ENCODE data around the gene DGKQ. TPM values are rescaled to one million over a fixed set of nuclear protein-coding genes. Genes with fewer than 3 reads are reported as not detected.

The DGKQ gene
- total RNA-seq, 4 donors from 2014 or later: 1.2 to 12.7 (median 10.1) TPM

GRCh38 chr4:955931-956381 lies 17.4 kb downstream of the DGKQ start:
- intact Hi-C loops (cut with DNase I; ENCODE audit: low total_unique reads): no loop called here
- H3K36me3 ChIP-seq: no peaks in the 10 kb centered on the region

GRCh38 chr4:955161-955921 lies 18.0 kb downstream of the DGKQ start:
- Histone ChIP-seq H3K27me3 (no peaks in the 10 kb centered on the region), H3K4me1 (no peaks in the 10 kb centered on the region), H3K36me3 (no peaks in the 10 kb centered on the region), H3K9me3 (no peaks in the 10 kb centered on the region), H3K27ac (no peak overlapping the region), H3K4me3 (no peak overlapping the region)
- no peak for DNase-seq
- TF ChIP-seq POLR2A (IDR thresholded peaks at IDR 0.05) (no peak), CTCF (IDR thresholded peaks at IDR 0.05) (no peak)
- intact Hi-C loops (cut with DNase I; ENCODE audit: low total_unique reads): no loop called here

More at GRCh38 chr4:955931-956381, 17.4 kb downstream of the DGKQ start:
- no peaks in the 10 kb centered on the region for H3K27me3 ChIP-seq
- no peak overlapping the region for H3K27ac ChIP-seq
- H3K4me3 ChIP-seq: no peak overlapping the region
- H3K4me1 ChIP-seq: no peaks in the 10 kb centered on the region
- TF ChIP-seq POLR2A (IDR thresholded peaks at IDR 0.05): no peak
- no peak for TF ChIP-seq CTCF (IDR thresholded peaks at IDR 0.05)
- peak in 1 of 2 donors; percentile 12 for DNase-seq
- no peaks in the 10 kb centered on the region for H3K9me3 ChIP-seq

GRCh38 chr4:954211-955020 lies 19.0 kb downstream of the DGKQ start:
- intact Hi-C loops (cut with DNase I; ENCODE audit: low total_unique reads): no loop called here
- H3K27me3 ChIP-seq: no peaks in the 10 kb centered on the region
- H3K9me3 ChIP-seq: no peaks in the 10 kb centered on the region
- no peaks in the 10 kb centered on the region for H3K4me1 ChIP-seq
- H3K4me3 ChIP-seq: no peak overlapping the region
- no peak overlapping the region for H3K27ac ChIP-seq
- no peak for DNase-seq
- TF ChIP-seq CTCF (IDR thresholded peaks at IDR 0.05) (no peak), POLR2A (IDR thresholded peaks at IDR 0.05) (no peak)
- no peaks in the 10 kb centered on the region for H3K36me3 ChIP-seq

GRCh38 chr4:953574-953915 lies 19.8 kb downstream of the DGKQ start:
- no peaks in the 10 kb centered on the region for H3K9me3 ChIP-seq
- H3K27me3 ChIP-seq: no peaks in the 10 kb centered on the region
- no peak overlapping the region for H3K4me3 ChIP-seq
- peak in 1 of 2 donors; percentile 13 for DNase-seq
- H3K36me3 ChIP-seq: no peaks in the 10 kb centered on the region
- H3K27ac ChIP-seq: no peak overlapping the region
- no peak for TF ChIP-seq CTCF (IDR thresholded peaks at IDR 0.05)
- TF ChIP-seq POLR2A (IDR thresholded peaks at IDR 0.05): no peak
- intact Hi-C loops (cut with DNase I; ENCODE audit: low total_unique reads): no loop called here
- H3K4me1 ChIP-seq: no peaks in the 10 kb centered on the region
